IMR-90 (cell line): Measurements from ENCODE around the gene FBXW10B. TPM values are rescaled to one million over a fixed set of nuclear protein-coding genes. Genes with fewer than 3 reads are reported as not detected.
"Not testable (repeated sequence)": the region's sequence is repeated elsewhere in the genome, so short reads cannot be mapped to it uniquely, and the experiment has no call there.

Experiments
- ATAC-seq: fragments of 200-7000 bp; cut with Tn5 transposase; 2 replicates; pipeline ENCODE4 v1.9.1; 2020; ENCODE audit warnings: low read depth, mild to moderate bottlenecking, moderate library complexity
- BruUV-seq: library from RNA; stranded (reverse); fragments of 400-500 nt; replicated peaks from 2 replicates; lab custom pipeline; 2021; lab: Mats Ljungman, UMichigan
- CTCF ChIA-PET: fragments of 300-600 bp; formaldehyde crosslinking; extraction: SDS; loops from one replicate; lab custom pipeline; 2021; ENCODE audit warnings: antibody characterized with exemption; lab: Yijun Ruan, JAX
- POLR2A ChIA-PET: fragments of 300-600 bp; sonication (Branson Sonifier 250); formaldehyde crosslinking; loops from one replicate; lab custom pipeline; 2022; ENCODE audit warnings: antibody characterized with exemption; ENCODE audit not compliant: unreplicated experiment; lab: Charles Lee
- DNase-seq: peaks from one replicate; pipeline ENCODE4 v3.0.0; 2013
- H2AFZ ChIP-seq: replicated peaks from 2 replicates; pipeline ENCODE3; 2013; ENCODE audit warnings: low read length, mild to moderate bottlenecking; ENCODE audit not compliant: poor library complexity
- H2AK5ac ChIP-seq: 2 replicates; pipeline ENCODE4 v1.6.1; 2013; ENCODE audit warnings: low read depth, low read length, inconsistent platforms
- H2AK9ac ChIP-seq: replicated peaks from 2 replicates; pipeline ENCODE3; 2013; ENCODE audit warnings: mild to moderate bottlenecking, low read depth, low read length, moderate library complexity; ENCODE audit not compliant: poor library complexity
- H2BK120ac ChIP-seq: 2 replicates; pipeline ENCODE4 v1.6.1; 2013; ENCODE audit warnings: low read depth, low read length, inconsistent platforms
- H2BK15ac ChIP-seq: 3 replicates; pipeline ENCODE4 v1.6.1; 2013; ENCODE audit warnings: low read depth, low read length, inconsistent platforms
- H2BK20ac ChIP-seq: 2 replicates; pipeline ENCODE4 v1.6.1; 2013; ENCODE audit warnings: low read depth, mild to moderate bottlenecking, inconsistent platforms, low read length, moderate library complexity
- H2BK5ac ChIP-seq: 2 replicates; pipeline ENCODE4 v1.6.1; 2013; ENCODE audit warnings: mild to moderate bottlenecking, low read depth, low read length, inconsistent platforms; ENCODE audit not compliant: poor library complexity, severe bottlenecking
- H3K14ac ChIP-seq: replicated peaks from 2 replicates; pipeline ENCODE4 v1.6.1; 2013; ENCODE audit warnings: low read depth, low read length, inconsistent platforms
- H3K18ac ChIP-seq: 2 replicates; pipeline ENCODE4 v1.6.1; 2013; ENCODE audit warnings: low read depth, low read length, control low read depth
- H3K23ac ChIP-seq: 2 replicates; pipeline ENCODE4 v1.6.1; 2013; ENCODE audit warnings: low read depth, low read length, inconsistent platforms
- H3K27ac ChIP-seq: 2 replicates; pipeline ENCODE4 v1.5.1; 2013; ENCODE audit warnings: mild to moderate bottlenecking, control low read depth, low read length; ENCODE audit not compliant: insufficient read depth
- H3K27me3 ChIP-seq: 2 replicates; pipeline ENCODE4 v1.6.1; 2013; ENCODE audit warnings: low read length; ENCODE audit not compliant: control insufficient read depth, insufficient read depth
- H3K36me3 ChIP-seq: 2 replicates; pipeline ENCODE4 v1.6.1; 2013; ENCODE audit warnings: low read length, mixed read lengths; ENCODE audit not compliant: control insufficient read depth, insufficient read depth
- H3K4ac ChIP-seq: 2 replicates; pipeline ENCODE4 v1.6.1; 2013; ENCODE audit warnings: low read depth, low read length, inconsistent platforms
- H3K4me1 ChIP-seq: 2 replicates; pipeline ENCODE4 v1.6.1; 2013; ENCODE audit warnings: low read length, mixed read lengths; ENCODE audit not compliant: control insufficient read depth, insufficient read depth
- H3K4me2 ChIP-seq: 2 replicates; pipeline ENCODE4 v1.6.1; 2013; ENCODE audit warnings: low read depth, mild to moderate bottlenecking, control low read depth, low read length, moderate library complexity
- H3K4me3 ChIP-seq: 2 replicates; pipeline ENCODE4 v1.5.1; 2013; ENCODE audit warnings: low read depth, mild to moderate bottlenecking, control low read depth, low read length, moderate library complexity; ENCODE audit not compliant: insufficient read depth
- H3K56ac ChIP-seq: 2 replicates; pipeline ENCODE4 v1.6.1; 2013; ENCODE audit warnings: low read length, inconsistent platforms; ENCODE audit not compliant: insufficient read depth; ENCODE audit errors: extremely low read depth
- H3K79me1 ChIP-seq, 2 experiments: 2 replicates each; pipeline ENCODE4 v1.6.1; 2013; ENCODE audit warnings: low read length in 2 of 2, inconsistent platforms in 1 of 2, low read depth in 1 of 2
- H3K9ac ChIP-seq: 2 replicates; pipeline ENCODE4 v1.6.1; 2013; ENCODE audit warnings: low read depth, low read length, control low read depth
- H3K9me1 ChIP-seq: 2 replicates; pipeline ENCODE4 v1.6.1; 2013; ENCODE audit warnings: low read length, inconsistent platforms; ENCODE audit not compliant: insufficient read depth
- H3K9me3 ChIP-seq: 2 replicates; pipeline ENCODE4 v1.6.1; 2013; ENCODE audit warnings: low read length; ENCODE audit not compliant: control insufficient read depth, insufficient read depth
- H4K20me1 ChIP-seq: 2 replicates; pipeline ENCODE4 v1.6.1; 2013; ENCODE audit warnings: low read length, inconsistent platforms; ENCODE audit not compliant: insufficient read depth
- H4K5ac ChIP-seq: 2 replicates; pipeline ENCODE4 v1.6.1; 2013; ENCODE audit warnings: mild to moderate bottlenecking, low read depth, low read length, control low read depth
- H4K8ac ChIP-seq, 2 experiments: 2 replicates each; pipeline ENCODE4 v1.6.1; 2013; ENCODE audit warnings: low read depth in 2 of 2, low read length in 2 of 2, control low read depth in 1 of 2, inconsistent platforms in 1 of 2
- H4K91ac ChIP-seq: 2 replicates; pipeline ENCODE4 v1.6.1; 2013; ENCODE audit warnings: low read depth, low read length, inconsistent platforms; ENCODE audit not compliant: insufficient read depth
- WGBS, 2 experiments: methylation state at CpG; one replicate each; pipeline versions ENCODE4 v1.1.5 to v1.1.7; 2013; ENCODE audit warnings: missing lambda C conversion rate in 2 of 2; ENCODE audit not compliant: insufficient read length in 1 of 2; ENCODE audit errors: extremely low coverage in 2 of 2; 5-methylcytosine and 5-hydroxymethylcytosine counted together
- dilution Hi-C: fragments of 300-500 bp; cut with HindIII; formaldehyde crosslinking; loops from one replicate; pipeline ENCODE4 v1.14.3; 2018; ENCODE audit warnings: low sequenced_read_pairs; ENCODE audit not compliant: unreplicated experiment
- in situ Hi-C: fragments of 300-500 bp; cut with MboI; formaldehyde crosslinking; loops from 3 replicates; pipeline ENCODE4 v1.14.3; 2019; ENCODE audit warnings: low sequenced_read_pairs, inconsistent platforms, mixed read lengths
- intact Hi-C: fragments of 100-400 bp; cut with micrococcal nuclease; formaldehyde crosslinking; loops from 2 replicates; pipeline ENCODE4 v1.10.0; 2022
- polyA plus RNA-seq, 3 experiments: library from polyadenylated mRNA; depleted of rRNA; stranded (reverse); fragments of >200 nt; gene quantifications; 2 replicates each; pipeline ENCODE4 v1.2.3, GENCODE V29; 2012; ENCODE audit warnings: low replicate concordance in 1 of 3
- total RNA-seq: library from RNA; depleted of rRNA; stranded (reverse); fragments of >200 nt; gene quantifications from 2 replicates; pipeline ENCODE4 v1.2.3, GENCODE V29; 2012

FBXW10B gene
- total and polyA plus RNA-seq, 2 of the 4 experiments (the other 2 are of a cell fraction), result under 0.01 to 0.43 TPM

DNA sequence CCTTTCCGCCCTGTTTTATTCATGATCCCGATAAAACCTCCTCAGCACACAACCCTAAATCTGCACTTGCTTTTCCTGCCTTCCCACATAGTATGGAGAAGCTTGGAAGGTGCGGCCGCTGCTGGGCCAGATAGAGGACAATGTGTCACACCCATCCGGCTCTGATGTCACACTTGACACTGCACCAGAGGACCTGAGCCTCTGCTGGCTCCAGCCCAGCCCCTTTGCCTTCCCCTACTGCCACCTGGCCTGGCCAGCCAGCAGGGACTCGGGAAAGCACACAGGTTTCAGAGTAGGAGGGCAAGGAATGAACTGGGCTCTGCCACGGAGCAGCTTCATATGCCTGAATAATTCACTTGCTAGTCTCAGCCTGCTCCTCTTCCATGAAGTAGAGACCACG lies 2.6 kb upstream of the FBXW10B start:
- H3K9me1 ChIP-seq, CTCF ChIA-PET, H3K4ac ChIP-seq, BruUV-seq, H3K4me1 ChIP-seq, H3K9me3 ChIP-seq, H2BK15ac ChIP-seq, H3K14ac ChIP-seq, H2AK9ac ChIP-seq, H2AK5ac ChIP-seq, H3K4me2 ChIP-seq, H3K36me3 ChIP-seq, H2BK5ac ChIP-seq, dilution Hi-C loops, H4K91ac ChIP-seq, POLR2A ChIA-PET, H3K9ac ChIP-seq, H3K56ac ChIP-seq, DNase-seq, H2BK20ac ChIP-seq, H4K8ac ChIP-seq, H2BK120ac ChIP-seq, H3K4me3 ChIP-seq, in situ Hi-C loops, H3K27me3 ChIP-seq, H3K27ac ChIP-seq, H3K18ac ChIP-seq, H4K20me1 ChIP-seq, intact Hi-C loops, H3K23ac ChIP-seq, H4K5ac ChIP-seq, H2AFZ ChIP-seq, ATAC-seq, H3K79me1 ChIP-seq: not testable (repeated sequence)
- WGBS, 2 experiments, result no CpG with 5 or more reads among the region's 8 CpGs

DNA sequence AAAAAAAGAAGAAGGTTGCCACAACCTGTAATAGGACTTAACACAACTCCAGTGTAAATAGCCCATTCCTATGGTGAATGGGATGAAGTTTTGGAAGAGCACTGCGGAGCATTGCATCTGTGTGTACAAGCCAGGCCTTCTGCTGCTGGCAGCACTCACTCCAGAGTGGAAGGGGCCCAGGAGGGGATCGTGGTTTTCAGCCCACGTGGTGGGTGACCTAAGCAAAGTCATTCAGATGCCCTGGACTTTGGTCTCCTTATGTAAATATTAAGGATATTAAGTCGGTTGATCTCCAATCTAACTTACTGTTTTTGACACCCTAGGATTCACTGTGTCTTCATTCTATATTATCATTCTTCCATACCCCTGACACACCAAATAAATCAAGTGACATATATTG lies 2.7 kb downstream of the FBXW10B start:
- H2AFZ ChIP-seq, H2AK5ac ChIP-seq, dilution Hi-C loops, H4K91ac ChIP-seq, H3K27me3 ChIP-seq, in situ Hi-C loops, H3K14ac ChIP-seq, CTCF ChIA-PET, H2BK20ac ChIP-seq, H3K27ac ChIP-seq, H3K18ac ChIP-seq, H2BK15ac ChIP-seq, H3K23ac ChIP-seq, H3K9me1 ChIP-seq, H4K8ac ChIP-seq, H2BK120ac ChIP-seq, H3K79me1 ChIP-seq, H2BK5ac ChIP-seq, POLR2A ChIA-PET, H3K9me3 ChIP-seq, H3K36me3 ChIP-seq, H2AK9ac ChIP-seq, H3K56ac ChIP-seq, H3K4ac ChIP-seq, H4K20me1 ChIP-seq, intact Hi-C loops, H3K4me2 ChIP-seq, H3K4me3 ChIP-seq, H3K9ac ChIP-seq, H3K4me1 ChIP-seq, ATAC-seq, H4K5ac ChIP-seq, BruUV-seq: not testable (repeated sequence)
- peak; percentile 2 for DNase-seq
- no CpG with 5 or more reads among the region's 4 CpGs for WGBS, 2 experiments
